Activated CD4-positive, alpha-beta T cell treated with anti-CD3 and anti-CD28 coated beads for 4 hours (primary cell): ENCODE data around the gene NENF.
"Not testable (repeated sequence)": the region's sequence is repeated elsewhere in the genome, so short reads cannot be mapped to it uniquely, and the experiment has no call there.

Source experiments
- DNase-seq, 2 donors: peaks; one replicate each; pipeline ENCODE4 v3.0.0-alpha.2; 2020

Gene NENF

DNA sequence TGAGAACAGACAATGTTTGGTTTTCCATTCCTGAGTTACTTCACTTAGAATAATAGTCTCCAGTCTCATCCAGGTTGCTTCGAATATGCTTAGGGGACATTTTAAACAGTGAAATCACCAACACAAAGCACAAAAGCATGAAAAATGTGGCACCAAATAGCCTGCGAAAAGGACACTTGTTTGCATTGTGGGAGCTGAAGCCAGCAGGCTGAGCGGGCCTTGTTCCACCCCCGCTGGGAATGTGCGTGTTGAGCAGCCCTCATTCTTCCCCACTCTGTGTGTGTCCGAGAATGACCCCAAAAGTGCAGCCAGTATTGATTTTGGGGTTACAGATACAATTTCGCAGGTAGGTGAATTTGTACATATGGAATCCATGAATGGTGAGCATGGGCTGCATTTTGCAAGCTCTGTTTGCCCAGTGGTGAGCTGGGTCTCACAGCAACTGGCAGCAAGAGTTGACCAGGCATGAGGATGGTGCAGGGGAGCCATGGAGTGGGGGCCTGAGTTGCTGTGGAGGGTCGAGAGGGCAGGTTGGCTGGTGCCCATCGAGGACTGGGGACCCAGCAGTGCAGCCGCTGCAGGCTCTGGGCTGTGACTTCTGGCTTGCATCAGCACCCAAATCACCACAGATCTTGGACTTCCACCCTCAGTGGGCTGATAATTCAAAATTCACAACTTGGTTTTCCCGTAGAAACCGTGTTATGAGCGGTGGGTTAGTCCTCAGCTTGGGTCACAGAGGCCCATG, 29.4 kb downstream of the NENF start:
- DNase-seq: no peak

- no peak for DNase-seq
Observed at GRCh38 chr1:212463565-212464285, 31.0 kb downstream of the NENF start.

DNA sequence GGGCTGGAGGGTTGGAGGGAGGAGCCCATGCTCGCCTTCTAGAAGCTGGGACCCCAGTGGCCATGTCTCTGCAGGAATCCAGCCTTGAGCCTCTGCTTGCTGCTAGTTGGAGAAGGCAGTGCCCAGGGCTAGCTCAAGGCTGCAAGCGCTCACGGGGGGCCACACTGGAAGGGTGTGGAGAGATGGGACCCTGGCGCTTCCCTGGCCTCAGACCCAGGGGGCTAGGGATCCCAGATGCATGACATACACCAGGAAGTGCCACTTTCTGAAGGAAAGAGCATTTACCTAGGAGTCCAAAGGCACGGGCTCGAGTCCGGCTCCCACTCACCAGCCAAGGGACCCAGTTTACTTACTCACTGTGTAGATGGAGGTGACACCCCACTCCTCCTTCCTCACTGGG, 32.6 kb downstream of the NENF start:
- no peak for DNase-seq

- DNase-seq: no peak
Observed at GRCh38 chr1:212466437-212466836, 33.7 kb downstream of the NENF start.

DNA sequence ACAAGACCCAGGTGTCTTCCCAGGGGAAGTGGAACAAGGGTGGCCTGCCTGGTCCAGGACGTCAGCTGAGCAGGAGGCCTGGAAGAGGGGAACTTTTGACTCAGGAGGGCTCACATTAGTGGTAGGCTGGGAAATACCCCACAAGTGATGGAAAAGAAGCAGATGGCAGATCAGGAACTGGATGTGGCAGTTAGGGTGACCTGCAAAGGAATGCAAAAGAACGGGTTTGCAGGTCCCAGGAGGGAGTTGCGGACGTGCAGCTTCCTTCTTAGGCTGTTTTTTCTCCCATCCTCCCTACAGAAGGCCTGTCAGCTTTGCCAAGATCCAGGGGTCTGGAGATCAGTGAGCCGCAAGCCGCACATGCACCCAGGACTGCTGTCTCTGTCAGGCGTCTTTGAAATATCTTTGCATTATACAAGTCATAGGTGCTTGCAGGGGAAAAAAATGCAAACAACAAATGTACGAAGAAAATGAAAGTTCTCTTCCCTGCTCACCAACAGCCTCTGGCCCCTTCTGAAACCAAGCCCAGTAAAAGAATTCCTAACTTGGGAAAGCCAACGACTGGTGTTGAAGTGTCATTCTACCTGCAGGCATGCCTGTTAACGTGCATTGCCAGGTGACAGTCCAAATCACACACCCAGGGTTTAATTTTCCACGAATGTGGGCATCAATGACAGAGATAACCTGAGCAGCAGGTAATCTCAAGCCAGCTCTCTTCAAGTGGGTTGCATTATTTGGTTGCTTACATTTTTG, 34.4 kb downstream of the NENF start:
- DNase-seq: no peak

- no peak for DNase-seq
Observed at GRCh38 chr1:212467843-212468482, 35.2 kb downstream of the NENF start.

DNA sequence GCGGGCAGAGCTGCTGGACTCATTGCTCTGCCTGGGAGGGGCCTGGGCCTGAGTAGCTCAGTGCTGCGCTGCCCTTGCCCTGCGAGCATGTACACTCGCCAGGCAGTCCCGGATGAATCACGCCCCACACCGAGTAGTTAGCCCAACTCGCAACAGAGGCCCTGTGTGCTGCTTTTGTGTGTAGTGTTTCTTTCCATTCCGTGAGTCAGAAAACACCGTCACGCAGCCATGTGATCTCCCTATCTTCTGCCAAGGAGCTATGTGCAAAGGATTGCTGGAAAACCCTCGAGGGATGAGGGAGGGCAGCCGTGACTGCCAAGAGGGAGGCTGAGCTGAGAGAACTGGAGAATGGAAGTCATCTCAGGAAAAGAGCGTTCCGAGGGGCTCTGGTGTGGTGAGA, 37.3 kb downstream of the NENF start:
- DNase-seq: no peak

- no peak for DNase-seq
Observed at GRCh38 chr1:212471286-212471685, 38.6 kb downstream of the NENF start.

DNA sequence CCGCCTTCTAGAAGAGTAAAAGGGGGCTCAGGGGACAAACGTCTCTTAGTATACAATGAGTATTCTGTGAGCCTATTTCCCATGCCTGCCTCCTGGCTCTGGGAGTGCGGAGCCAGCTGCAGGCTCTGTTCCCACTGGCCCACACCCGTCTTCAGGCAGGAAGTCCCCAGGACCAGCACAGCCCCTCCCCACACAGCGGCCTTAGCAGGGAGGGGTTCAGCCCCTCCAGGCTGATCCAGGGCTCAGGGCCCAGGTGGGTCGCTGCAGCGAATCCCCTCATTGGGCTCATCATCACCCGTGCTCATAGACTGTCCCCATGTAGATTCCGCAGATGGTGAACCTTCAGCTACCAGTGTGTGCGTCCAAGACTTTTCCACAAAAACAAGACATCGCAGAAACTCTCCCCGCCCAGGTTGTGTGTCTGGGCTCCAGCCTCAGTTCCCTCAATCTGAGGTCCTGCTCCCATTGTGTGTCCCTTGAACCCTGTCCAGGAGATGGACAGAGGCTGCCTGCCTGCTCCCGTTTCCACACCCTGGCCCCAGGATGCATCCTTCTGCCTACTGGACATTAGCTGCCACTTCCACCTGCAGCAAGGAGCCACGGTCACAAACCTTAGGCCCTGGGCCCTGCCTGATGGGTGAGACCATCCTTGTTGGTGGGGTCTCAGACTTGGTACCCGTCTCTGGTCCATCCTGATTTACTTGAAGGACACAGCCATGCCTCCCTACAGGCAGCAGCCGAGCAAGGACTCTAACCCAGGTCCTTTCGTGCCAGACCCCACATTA, 39.4 kb downstream of the NENF start:
- DNase-seq: no peak

- DNase-seq: no peak
Observed at GRCh38 chr1:212473729-212474128, 41.0 kb downstream of the NENF start.

DNA sequence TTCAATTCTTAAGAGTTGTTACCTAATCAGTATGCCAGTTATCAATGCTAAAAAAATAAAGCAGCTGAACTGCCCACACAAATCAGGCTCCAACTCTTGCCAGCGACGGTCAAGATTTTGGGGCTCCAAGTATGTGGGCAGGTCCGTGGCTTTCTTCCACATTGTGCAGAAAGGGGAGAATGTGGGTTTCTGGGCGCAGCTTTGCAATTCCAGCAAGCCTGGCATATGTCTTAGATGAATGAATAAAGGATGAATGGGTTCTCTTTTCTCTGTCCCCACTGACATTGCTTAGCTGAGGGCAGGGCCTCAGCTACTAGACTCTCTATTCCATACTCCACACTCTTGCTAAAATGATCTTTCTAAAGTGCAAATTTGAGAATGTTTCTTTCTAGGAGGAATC, 42.4 kb downstream of the NENF start:
- no peak for DNase-seq

- not testable (repeated sequence) for DNase-seq
Observed at GRCh38 chr1:212475831-212476230, 43.1 kb downstream of the NENF start.

DNA sequence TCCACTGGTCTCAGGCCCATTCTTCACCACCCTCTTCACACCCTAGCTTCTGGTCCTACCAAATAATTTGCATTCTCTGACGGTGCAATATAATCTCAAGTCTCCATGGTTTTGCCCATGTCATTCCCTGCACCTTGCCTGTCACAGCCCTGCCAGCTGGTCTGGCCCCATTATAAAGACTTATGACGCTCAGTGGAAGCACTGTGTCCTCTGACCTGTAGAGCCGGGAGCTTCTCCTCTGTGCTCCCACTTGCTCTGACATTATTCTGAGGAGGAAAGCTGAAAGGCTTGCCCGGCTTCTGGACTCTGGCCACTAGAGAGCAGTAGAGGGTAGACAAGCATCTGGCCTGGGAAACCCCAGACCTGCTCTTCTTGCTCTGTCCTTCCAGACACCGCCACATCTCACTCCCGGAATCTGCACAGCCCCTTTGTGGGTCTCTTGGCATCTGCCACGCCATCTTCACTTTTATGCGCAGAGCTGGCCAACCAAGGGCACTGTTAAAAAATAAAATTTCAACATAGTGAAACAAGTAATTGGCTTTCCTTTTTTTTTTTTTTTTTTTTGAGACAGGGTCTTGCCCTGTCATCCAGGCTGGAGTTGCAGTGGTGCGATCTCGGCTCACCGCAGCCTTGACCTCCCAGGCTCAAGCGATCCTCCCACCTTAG, 44.4 kb downstream of the NENF start:
- DNase-seq: peak; percentile 71 to 81

- DNase-seq: no peak
Observed at GRCh38 chr1:212477680-212478466, 45.2 kb downstream of the NENF start.

- DNase-seq: no peak
Observed at GRCh38 chr1:212478467-212479025, 45.8 kb downstream of the NENF start.

DNA sequence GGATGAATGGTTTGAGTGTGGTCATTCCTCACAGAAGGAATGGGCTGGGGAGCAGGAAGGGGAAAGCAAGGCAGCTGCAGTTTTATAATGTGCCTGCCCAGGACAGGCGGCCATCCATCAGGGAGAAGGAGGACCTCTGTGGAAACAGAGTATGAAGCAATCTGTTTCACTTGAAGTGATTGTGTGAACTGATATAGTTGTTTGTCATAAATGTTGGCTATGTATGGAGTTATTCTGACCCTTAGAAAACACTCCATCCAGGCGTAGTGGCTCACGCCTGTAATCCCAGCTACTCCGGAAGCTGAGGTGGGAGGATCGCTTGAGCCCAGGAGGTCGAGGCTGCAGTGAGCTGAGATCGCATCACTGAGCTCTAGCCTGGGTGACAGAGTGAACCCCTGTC, 46.5 kb downstream of the NENF start:
- no peak for DNase-seq

- not testable (repeated sequence) for DNase-seq
Observed at GRCh38 chr1:212480711-212481437, 48.2 kb downstream of the NENF start.

GRCh38 chr1:212481438-212481767, 48.7 kb downstream of the NENF start:
- no peak for DNase-seq

DNA sequence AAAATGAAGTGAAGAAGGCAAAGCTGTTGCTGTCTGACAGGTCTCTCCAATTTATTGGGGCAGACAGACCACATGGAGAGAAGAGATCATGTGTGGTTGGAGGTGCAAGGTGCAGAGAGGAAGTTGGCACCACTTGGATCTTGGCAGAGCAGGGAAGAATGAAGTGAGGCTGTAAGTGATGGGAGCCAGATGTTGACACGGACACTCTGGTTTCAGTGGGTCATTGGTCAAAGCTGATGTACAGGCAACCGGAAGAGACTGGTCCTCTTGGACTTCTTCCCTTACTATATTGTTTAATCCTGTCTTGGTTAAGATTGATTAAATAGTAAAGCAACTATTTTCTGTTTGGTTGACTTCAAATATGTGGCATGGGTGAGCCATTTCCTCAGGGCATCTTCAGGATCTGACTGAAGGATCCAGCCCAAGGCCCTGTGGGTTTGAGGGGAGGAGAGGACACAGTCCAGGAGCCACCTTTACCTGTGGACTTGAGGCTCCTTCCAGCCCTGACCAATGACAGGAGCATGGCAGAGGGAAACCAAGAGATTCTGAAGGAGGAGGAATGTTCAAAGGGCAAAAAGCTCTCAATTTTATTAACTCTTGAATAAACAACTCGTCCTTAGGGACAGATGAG, 49.4 kb downstream of the NENF start:
- no peak for DNase-seq
